HEK293T (cell line): Measurements from ENCODE around the gene ENTPD1.

ENCODE experiments used
- SP1 ChIP-seq: fragments of 450-650 bp; IDR thresholded peaks from 2 replicates; pipeline ENCODE4 v1.6.1; 2017
- TARDBP ChIP-seq: fragments of 450-650 bp; IDR thresholded peaks from 2 replicates; pipeline ENCODE4 v1.6.1; 2016

GRCh38 chr10:95831076-95831475 is 75.1 kb downstream of the ENTPD1 start:
- no peak for TF ChIP-seq TARDBP
- TF ChIP-seq SP1 = no peak
